Central memory CD8-positive, alpha-beta T cell (primary cell): ENCODE measurements around the gene TBL1X.

Source experiments
- ATAC-seq: fragments of 150-1000 bp; cut with Tn5 transposase; replicated peaks from 2 replicates; pipeline ENCODE4 v1.10.0; 2022; ENCODE audit warnings: mild to moderate bottlenecking, moderate FRiP score, moderate number of reproducible peaks; ENCODE audit not compliant: poor library complexity, severe bottlenecking; ENCODE audit errors: extremely low read depth
- DNase-seq, 2 donors: peaks; one replicate each; pipeline ENCODE4 v3.0.0; 2021; ENCODE audit warnings: low spot score in 2 of 2
- H3K27ac Mint-ChIP-seq: one replicate; pipeline ENCODE4 v1.8.0; 2022; ENCODE audit warnings: low read depth, mild to moderate bottlenecking, moderate library complexity, mixed read lengths
- H3K27me3 Mint-ChIP-seq: one replicate; pipeline ENCODE4 v1.8.0; 2022; ENCODE audit warnings: mixed read lengths
- H3K36me3 Mint-ChIP-seq: one replicate; pipeline ENCODE4 v1.8.0; 2022; ENCODE audit warnings: mild to moderate bottlenecking, moderate library complexity, mixed read lengths; ENCODE audit not compliant: insufficient read depth
- H3K4me1 Mint-ChIP-seq: one replicate; pipeline ENCODE4 v1.8.0; 2022; ENCODE audit warnings: mixed read lengths
- H3K4me3 Mint-ChIP-seq: one replicate; pipeline ENCODE4 v1.8.0; 2022; ENCODE audit warnings: mild to moderate bottlenecking, moderate library complexity, mixed read lengths
- H3K9me3 Mint-ChIP-seq: one replicate; pipeline ENCODE4 v1.8.0; 2022; ENCODE audit warnings: mixed read lengths

Gene TBL1X

GRCh38 chrX:9561199-9561598 lies 96.3 kb downstream of the TBL1X start:
- H3K36me3 Mint-ChIP-seq, result peaks cover under 1% of the 10 kb centered on the region
- no peaks in the 10 kb centered on the region for H3K27me3 Mint-ChIP-seq
- no peak overlapping the region for H3K27ac Mint-ChIP-seq
- no peaks in the 10 kb centered on the region for H3K9me3 Mint-ChIP-seq
- no peak overlapping the region for H3K4me3 Mint-ChIP-seq
- ATAC-seq (no peak), DNase-seq (no peak)
- H3K4me1 Mint-ChIP-seq, result peaks cover 13% of the 10 kb centered on the region

GRCh38 chrX:9562851-9563250 lies 98.0 kb downstream of the TBL1X start:
- peaks cover 1% of the 10 kb centered on the region for H3K36me3 Mint-ChIP-seq
- H3K9me3 Mint-ChIP-seq, result no peaks in the 10 kb centered on the region
- DNase-seq (no peak), ATAC-seq (no peak)
- H3K4me3 Mint-ChIP-seq, result no peak overlapping the region
- peaks cover 8% of the 10 kb centered on the region for H3K4me1 Mint-ChIP-seq
- H3K27me3 Mint-ChIP-seq, result no peaks in the 10 kb centered on the region
- no peak overlapping the region for H3K27ac Mint-ChIP-seq

- Mint-ChIP-seq H3K4me3 (no peak overlapping the region), H3K36me3 (peaks cover 1% of the 10 kb centered on the region), H3K4me1 (peaks cover 7% of the 10 kb centered on the region), H3K27ac (peak overlapping the region; percentile 27), H3K27me3 (no peaks in the 10 kb centered on the region), H3K9me3 (no peaks in the 10 kb centered on the region)
- ATAC-seq (peak; percentile 56), DNase-seq (no peak)
Observed at GRCh38 chrX:9566150-9566621, 101.3 kb downstream of the TBL1X start.

- H3K27me3 Mint-ChIP-seq, result no peaks in the 10 kb centered on the region
- H3K4me3 Mint-ChIP-seq, result no peak overlapping the region
- DNase-seq, result no peak
- ATAC-seq, result no peak
- H3K27ac Mint-ChIP-seq, result no peak overlapping the region
- peaks cover 17% of the 10 kb centered on the region for H3K4me1 Mint-ChIP-seq
- peaks cover 4% of the 10 kb centered on the region for H3K36me3 Mint-ChIP-seq
- H3K9me3 Mint-ChIP-seq, result no peaks in the 10 kb centered on the region
Observed at GRCh38 chrX:9569876-9570301, 105.0 kb downstream of the TBL1X start.

- DNase-seq (no peak), ATAC-seq (no peak)
- no peak overlapping the region for H3K4me3 Mint-ChIP-seq
- peaks cover 2% of the 10 kb centered on the region for H3K36me3 Mint-ChIP-seq
- H3K4me1 Mint-ChIP-seq, result peaks cover 26% of the 10 kb centered on the region
- no peak overlapping the region for H3K27ac Mint-ChIP-seq
- H3K9me3 Mint-ChIP-seq, result no peaks in the 10 kb centered on the region
- H3K27me3 Mint-ChIP-seq, result no peaks in the 10 kb centered on the region
Observed at GRCh38 chrX:9573282-9574106, 108.6 kb downstream of the TBL1X start.

GRCh38 chrX:9576059-9576458 lies 111.2 kb downstream of the TBL1X start:
- H3K27ac Mint-ChIP-seq, result no peak overlapping the region
- H3K4me3 Mint-ChIP-seq, result no peak overlapping the region
- H3K27me3 Mint-ChIP-seq, result no peaks in the 10 kb centered on the region
- H3K36me3 Mint-ChIP-seq, result peaks cover 2% of the 10 kb centered on the region
- H3K9me3 Mint-ChIP-seq, result no peaks in the 10 kb centered on the region
- no peak for ATAC-seq
- no peak for DNase-seq
- H3K4me1 Mint-ChIP-seq, result peaks cover 32% of the 10 kb centered on the region

- ATAC-seq (no peak), DNase-seq (no peak)
- Mint-ChIP-seq H3K4me3 (no peak overlapping the region), H3K4me1 (peaks cover 20% of the 10 kb centered on the region), H3K36me3 (peaks cover 2% of the 10 kb centered on the region), H3K27me3 (no peaks in the 10 kb centered on the region), H3K27ac (no peak overlapping the region), H3K9me3 (no peaks in the 10 kb centered on the region)
Observed at GRCh38 chrX:9577555-9577954, 112.7 kb downstream of the TBL1X start.

- ATAC-seq (no peak), DNase-seq (no peak)
- Mint-ChIP-seq H3K4me3 (no peak overlapping the region), H3K27ac (no peak overlapping the region), H3K27me3 (no peaks in the 10 kb centered on the region), H3K9me3 (no peaks in the 10 kb centered on the region), H3K36me3 (peaks cover 2% of the 10 kb centered on the region), H3K4me1 (peaks cover 19% of the 10 kb centered on the region)
Observed at GRCh38 chrX:9578083-9578779, 113.4 kb downstream of the TBL1X start.

- Mint-ChIP-seq H3K9me3 (no peaks in the 10 kb centered on the region), H3K36me3 (peaks cover 3% of the 10 kb centered on the region), H3K27ac (no peak overlapping the region), H3K4me3 (no peak overlapping the region), H3K4me1 (peaks cover 13% of the 10 kb centered on the region), H3K27me3 (no peaks in the 10 kb centered on the region)
- no peak for ATAC-seq
- DNase-seq, result no peak
Observed at GRCh38 chrX:9581771-9582385, 117.0 kb downstream of the TBL1X start.

- Mint-ChIP-seq H3K27ac (no peak overlapping the region), H3K9me3 (no peaks in the 10 kb centered on the region), H3K36me3 (peaks cover 3% of the 10 kb centered on the region), H3K27me3 (no peaks in the 10 kb centered on the region), H3K4me1 (peaks cover 13% of the 10 kb centered on the region), H3K4me3 (no peak overlapping the region)
- ATAC-seq, result no peak
- DNase-seq, result no peak
Observed at GRCh38 chrX:9582956-9583355, 118.1 kb downstream of the TBL1X start.

- Mint-ChIP-seq H3K27me3 (no peaks in the 10 kb centered on the region), H3K36me3 (peaks cover 6% of the 10 kb centered on the region), H3K4me3 (no peak overlapping the region), H3K27ac (no peak overlapping the region), H3K4me1 (peaks cover 7% of the 10 kb centered on the region), H3K9me3 (no peaks in the 10 kb centered on the region)
- no peak for DNase-seq
- no peak for ATAC-seq
Observed at GRCh38 chrX:9586992-9587392, 122.1 kb downstream of the TBL1X start.

- Mint-ChIP-seq H3K27me3 (no peaks in the 10 kb centered on the region), H3K9me3 (no peaks in the 10 kb centered on the region), H3K4me3 (no peak overlapping the region), H3K27ac (no peak overlapping the region), H3K4me1 (peaks cover 9% of the 10 kb centered on the region), H3K36me3 (peaks cover 6% of the 10 kb centered on the region)
- ATAC-seq (no peak), DNase-seq (no peak)
Observed at GRCh38 chrX:9587642-9588041, 122.8 kb downstream of the TBL1X start.
